Naive thymus-derived CD8-positive, alpha-beta T cell (primary cell): ENCODE results near the gene PDE10A. TPM values are rescaled to one million over a fixed set of nuclear protein-coding genes. Genes with fewer than 3 reads are reported as not detected.
"Not testable (repeated sequence)": the region's sequence is repeated elsewhere in the genome, so short reads cannot be mapped to it uniquely, and the experiment has no call there.

ENCODE experiments used
- ATAC-seq, 2 donors: fragments of 150-1000 bp; cut with Tn5 transposase in 1 of 2; sonication (Bioruptor Pico), chemical (Tn5 transposase) in 1 of 2; 1 replicate in 1 of 2; 2 replicates in 1 of 2; pipeline ENCODE4 v1.10.0; 2021; ENCODE audit warnings: mild to moderate bottlenecking in 2 of 2, moderate library complexity in 2 of 2
- POLR2A ChIA-PET: fragments of 350-600 bp; sonication (Branson Sonifier 250); formaldehyde crosslinking; loops from one replicate; lab custom pipeline; 2021; ENCODE audit warnings: antibody characterized with exemption; lab: Charles Lee
- DNase-seq, 10 donors: peaks; one replicate each; pipeline versions ENCODE4 v3.0.0 to v3.0.0-alpha.2; 2020 to 2022
- H3K27ac Mint-ChIP-seq, 10 donors: one replicate each; pipeline ENCODE4 v1.8.0; 2020 to 2022; ENCODE audit warnings: mild to moderate bottlenecking in 10 of 10, mixed read lengths in 10 of 10, moderate library complexity in 4 of 10, inconsistent platforms in 1 of 10
- H3K27me3 Mint-ChIP-seq, 5 donors: one replicate each; pipeline ENCODE4 v1.8.0; 2021 to 2022; ENCODE audit warnings: mixed read lengths in 5 of 5
- H3K36me3 Mint-ChIP-seq, 3 donors: one replicate each; pipeline ENCODE4 v1.8.0; 2020 to 2022; ENCODE audit warnings: mixed read lengths in 3 of 3, mild to moderate bottlenecking in 2 of 3, inconsistent platforms in 1 of 3
- H3K4me1 Mint-ChIP-seq, 4 donors: one replicate each; pipeline ENCODE4 v1.8.0; 2021 to 2022; ENCODE audit warnings: mixed read lengths in 4 of 4
- H3K4me3 Mint-ChIP-seq, 10 donors: one replicate each; pipeline ENCODE4 v1.8.0; 2020 to 2022; ENCODE audit warnings: mild to moderate bottlenecking in 10 of 10, mixed read lengths in 10 of 10, moderate library complexity in 6 of 10, inconsistent platforms in 1 of 10
- H3K9me3 Mint-ChIP-seq, 9 donors: one replicate each; pipeline ENCODE4 v1.8.0; 2020 to 2022; ENCODE audit warnings: mixed read lengths in 9 of 9, mild to moderate bottlenecking in 3 of 9, inconsistent platforms in 1 of 9, moderate library complexity in 1 of 9
- polyA plus RNA-seq, 3 donors: library from polyadenylated mRNA; unstranded; fragments of 300-500 nt; fragmentation: Illumina TruSeq; gene quantifications; one replicate each; pipeline ENCODE4 v1.2.3, GENCODE V29; 2021
- total RNA-seq, 8 experiments: library from RNA in 2 of 8; stranded (reverse) in 2 of 8; gene quantifications; one replicate each; pipeline ENCODE4 v1.2.3 and lab custom pipeline; 2021 to 2026

The PDE10A gene
- total and polyA plus RNA-seq, 5 experiments from 2014 or later: not detected

GRCh38 chr6:165484178-165484889 is 178.7 kb downstream of the PDE10A start:
- POLR2A ChIA-PET: no interaction called here
- Mint-ChIP-seq H3K4me3 (peak overlapping the region in 1 of 10 donors; percentile 71), H3K9me3 (peaks cover 0 to 2% (median 0%) of the 10 kb centered on the region in 9 donors), H3K27ac (peak overlapping the region in 1 of 10 donors; percentile 66), H3K27me3 (no peaks in the 10 kb centered on the region), H3K4me1 (no peaks in the 10 kb centered on the region), H3K36me3 (no peaks in the 10 kb centered on the region)
- DNase-seq: peak in 1 of 10 donors; percentile 2
- no peak for ATAC-seq

DNA sequence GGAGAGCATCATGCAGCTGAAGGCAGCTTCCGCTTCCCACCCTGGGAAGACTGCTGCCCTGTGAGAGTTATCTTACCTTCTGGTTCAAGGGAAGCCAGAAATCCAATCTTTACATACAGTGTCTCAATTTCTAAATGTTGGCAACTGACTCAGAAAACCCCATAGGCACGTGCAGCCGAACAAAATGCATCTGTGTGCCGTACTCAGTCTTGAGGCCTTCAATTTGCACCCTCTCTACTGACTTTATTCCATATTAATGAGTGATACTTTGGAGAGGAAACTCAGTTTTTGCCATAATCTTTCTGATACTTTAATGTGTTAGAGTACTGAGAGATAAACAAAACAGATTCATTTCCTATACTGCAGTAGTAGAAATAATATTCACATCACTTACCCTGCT is 181.1 kb downstream of the PDE10A start:
- Mint-ChIP-seq H3K4me3 (no peak overlapping the region), H3K27me3 (no peaks in the 10 kb centered on the region), H3K4me1 (no peaks in the 10 kb centered on the region), H3K36me3 (no peaks in the 10 kb centered on the region), H3K9me3 (peaks cover 0 to 2% (median 0%) of the 10 kb centered on the region in 9 donors), H3K27ac (no peak overlapping the region)
- POLR2A ChIA-PET: no interaction called here
- ATAC-seq (no peak), DNase-seq (no peak)

DNA sequence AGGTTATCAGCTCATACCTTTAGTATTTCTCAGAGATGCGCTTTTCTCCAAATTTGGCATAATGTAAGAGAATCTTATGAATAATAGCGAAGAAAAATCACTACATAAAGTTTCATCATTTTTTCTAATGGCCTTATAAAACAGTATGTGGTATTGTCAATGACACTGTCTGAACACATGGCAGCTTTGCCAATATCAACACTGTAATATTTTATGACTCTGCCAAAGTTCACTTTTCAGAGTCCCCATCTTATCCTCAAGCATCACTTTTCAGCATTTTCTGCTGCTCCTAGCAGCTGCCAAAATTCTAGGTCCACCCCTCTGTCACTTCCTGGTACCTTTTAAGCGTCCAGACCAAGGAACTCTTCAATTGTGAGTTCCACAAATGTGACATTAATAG is 182.1 kb downstream of the PDE10A start:
- no peak for ATAC-seq
- H3K4me1 Mint-ChIP-seq: no peaks in the 10 kb centered on the region
- H3K4me3 Mint-ChIP-seq: no peak overlapping the region
- DNase-seq: no peak
- H3K27ac Mint-ChIP-seq: no peak overlapping the region
- H3K27me3 Mint-ChIP-seq: no peaks in the 10 kb centered on the region
- no peaks in the 10 kb centered on the region for H3K36me3 Mint-ChIP-seq
- H3K9me3 Mint-ChIP-seq: peaks cover 0 to 2% (median 0%) of the 10 kb centered on the region in 9 donors
- POLR2A ChIA-PET: no interaction called here

DNA sequence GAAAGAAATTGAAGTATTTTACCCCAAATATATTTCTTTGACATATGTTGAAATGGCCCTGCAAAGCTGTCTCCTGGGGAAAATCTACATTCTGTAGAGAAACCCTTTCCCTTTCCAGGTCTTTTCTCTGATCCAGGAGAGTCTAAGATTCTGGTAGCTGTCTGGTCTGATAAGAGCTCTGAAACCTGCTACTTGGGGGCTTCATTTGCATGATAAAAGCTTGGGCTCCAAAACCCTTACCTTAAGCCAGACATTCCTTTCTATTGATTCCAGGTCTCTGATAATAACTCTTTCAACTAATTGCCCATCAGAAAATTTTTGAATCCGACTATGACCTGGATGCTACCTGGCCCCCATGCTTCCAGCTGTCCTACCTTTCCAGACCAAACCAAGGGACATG is 184.5 kb downstream of the PDE10A start:
- Mint-ChIP-seq H3K36me3 (no peaks in the 10 kb centered on the region), H3K27ac (no peak overlapping the region), H3K27me3 (no peaks in the 10 kb centered on the region), H3K4me1 (no peaks in the 10 kb centered on the region), H3K4me3 (no peak overlapping the region), H3K9me3 (peaks cover 0 to 2% (median 0%) of the 10 kb centered on the region in 9 donors)
- no peak for DNase-seq
- ATAC-seq: no peak
- POLR2A ChIA-PET: no interaction called here

- peaks cover 2 to 26% (median 10%) of the 10 kb centered on the region in 9 donors for H3K9me3 Mint-ChIP-seq
- no peak for ATAC-seq
Observed at GRCh38 chr6:165469483-165469882, 193.6 kb downstream of the PDE10A start.

DNA sequence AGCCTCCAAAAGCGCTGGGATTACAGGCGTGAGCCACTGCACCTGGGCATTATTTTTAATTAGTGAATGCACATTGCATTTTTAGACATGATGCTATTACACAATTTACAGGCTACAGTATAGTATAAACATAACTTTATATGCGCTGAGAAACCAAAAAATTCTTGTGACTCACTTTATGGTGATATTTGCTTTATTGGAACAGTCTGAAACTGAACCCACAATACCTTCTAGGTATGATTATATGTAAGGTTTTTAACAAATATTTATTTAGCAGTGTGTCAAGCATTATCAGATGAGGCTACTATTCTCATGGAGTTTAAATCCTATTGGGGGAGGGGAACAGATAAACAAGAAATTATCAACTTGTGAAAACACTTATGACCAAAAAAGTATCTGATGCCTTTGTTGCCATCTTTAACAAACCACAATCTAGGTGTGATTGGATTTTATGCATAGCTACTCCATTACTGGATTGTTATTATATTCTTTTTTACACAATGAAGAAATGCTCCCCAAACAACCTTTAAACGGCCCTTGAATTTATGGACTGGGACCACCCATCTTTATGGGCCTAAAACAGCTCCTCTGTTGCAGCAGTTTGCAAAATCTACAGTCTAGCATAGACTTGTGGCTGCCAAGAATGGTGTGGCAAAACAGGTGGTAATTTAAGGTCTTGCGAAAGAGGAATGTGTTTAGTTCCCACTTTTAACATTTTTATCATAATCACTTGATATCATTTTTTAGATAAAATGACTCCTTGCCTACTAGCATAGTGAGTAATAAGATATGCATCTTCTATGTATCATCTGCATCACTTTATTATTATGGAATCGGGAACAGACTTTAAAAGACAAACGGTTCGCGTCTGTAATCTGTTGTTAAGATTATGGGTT is 194.5 kb downstream of the PDE10A start:
- Mint-ChIP-seq H3K4me3 (no peak overlapping the region), H3K9me3 (peaks cover 2 to 34% (median 15%) of the 10 kb centered on the region in 9 donors), H3K36me3 (peaks cover 0 to 15% (median 0%) of the 10 kb centered on the region in 3 donors), H3K27me3 (peaks cover 0 to 3% (median 0%) of the 10 kb centered on the region in 5 donors), H3K4me1 (no peaks in the 10 kb centered on the region), H3K27ac (no peak overlapping the region)
- ATAC-seq: no peak
- POLR2A ChIA-PET: no interaction called here
- no peak for DNase-seq

More at GRCh38 chr6:165469483-165469882, 193.6 kb downstream of the PDE10A start:
- Mint-ChIP-seq H3K4me1 (no peaks in the 10 kb centered on the region), H3K4me3 (no peak overlapping the region), H3K27ac (no peak overlapping the region), H3K27me3 (peaks cover 0 to 3% (median 0%) of the 10 kb centered on the region in 5 donors), H3K36me3 (peaks cover 0 to 7% (median 0%) of the 10 kb centered on the region in 3 donors)
- no peak for DNase-seq
- POLR2A ChIA-PET: no interaction called here

DNA sequence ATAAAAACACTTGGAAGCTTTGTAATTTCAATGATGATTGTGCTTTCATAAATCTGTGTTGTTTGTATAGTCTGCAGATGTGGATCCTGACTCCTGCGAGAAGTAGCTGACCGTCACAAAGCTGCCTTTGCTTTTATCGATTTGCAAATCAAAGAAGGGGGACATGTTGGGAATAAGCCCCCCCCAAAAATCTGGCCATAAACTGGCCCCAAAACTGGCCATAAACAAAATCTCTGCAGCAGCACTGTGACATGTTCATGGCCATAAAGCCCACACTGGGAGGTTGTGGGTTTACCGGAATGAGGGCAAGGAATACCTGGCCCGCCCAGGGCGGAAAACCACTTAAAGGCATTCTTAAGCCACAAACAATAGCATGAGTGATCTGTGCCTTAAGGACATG is 199.5 kb downstream of the PDE10A start:
- H3K4me3 Mint-ChIP-seq, DNase-seq, H3K27ac Mint-ChIP-seq, H3K4me1 Mint-ChIP-seq, ATAC-seq, POLR2A ChIA-PET: not testable (repeated sequence)
- H3K27me3 Mint-ChIP-seq: peaks cover 0 to 18% (median 2%) of the 10 kb centered on the region in 5 donors
- H3K9me3 Mint-ChIP-seq: peaks cover 7 to 64% (median 30%) of the 10 kb centered on the region in 9 donors
- peaks cover 0 to 15% (median 0%) of the 10 kb centered on the region in 3 donors for H3K36me3 Mint-ChIP-seq

- DNase-seq, ATAC-seq, POLR2A ChIA-PET, H3K4me1 Mint-ChIP-seq, H3K27ac Mint-ChIP-seq, H3K4me3 Mint-ChIP-seq: not testable (repeated sequence)
- Mint-ChIP-seq H3K36me3 (peaks cover 0 to 11% (median 0%) of the 10 kb centered on the region in 3 donors), H3K27me3 (peaks cover 0 to 18% (median 3%) of the 10 kb centered on the region in 5 donors), H3K9me3 (peaks cover 0 to 42% (median 19%) of the 10 kb centered on the region in 9 donors)
Observed at GRCh38 chr6:165459605-165460301, 203.3 kb downstream of the PDE10A start.

DNA sequence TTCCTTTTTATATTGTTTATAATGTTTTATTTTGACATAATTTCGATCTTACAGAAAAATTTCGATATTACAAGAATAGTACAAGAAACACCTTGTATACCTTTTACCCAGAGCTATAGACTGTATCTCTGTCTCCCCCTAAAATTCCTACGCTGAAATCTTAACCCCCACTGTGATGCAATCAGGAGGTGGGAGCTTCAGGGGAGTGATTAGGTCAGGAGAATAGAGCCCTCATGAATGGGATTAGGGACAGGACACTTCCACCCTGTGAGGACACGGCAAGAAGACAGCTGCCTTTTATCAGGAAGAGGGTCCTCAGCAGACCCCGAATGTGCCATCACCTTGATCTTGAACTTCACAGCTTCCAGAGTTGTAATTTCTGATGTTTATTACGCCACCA is 204.9 kb downstream of the PDE10A start:
- Mint-ChIP-seq H3K36me3 (no peaks in the 10 kb centered on the region), H3K4me3 (no peak overlapping the region), H3K27me3 (peaks cover 0 to 18% (median 3%) of the 10 kb centered on the region in 5 donors), H3K27ac (no peak overlapping the region), H3K9me3 (peaks cover 0 to 29% (median 11%) of the 10 kb centered on the region in 9 donors), H3K4me1 (no peaks in the 10 kb centered on the region)
- DNase-seq (no peak), ATAC-seq (no peak)
- POLR2A ChIA-PET: no interaction called here

GRCh38 chr6:165456286-165456685 is 206.8 kb downstream of the PDE10A start:
- DNase-seq (no peak), ATAC-seq (no peak)
- Mint-ChIP-seq H3K9me3 (peaks cover 0 to 20% (median 0%) of the 10 kb centered on the region in 9 donors), H3K4me3 (no peak overlapping the region), H3K36me3 (no peaks in the 10 kb centered on the region), H3K27me3 (peaks cover 0 to 18% (median 3%) of the 10 kb centered on the region in 5 donors), H3K27ac (no peak overlapping the region), H3K4me1 (no peaks in the 10 kb centered on the region)
- POLR2A ChIA-PET: no interaction called here

- Mint-ChIP-seq H3K4me1 (no peaks in the 10 kb centered on the region), H3K4me3 (no peak overlapping the region), H3K27me3 (peaks cover 0 to 18% (median 3%) of the 10 kb centered on the region in 5 donors), H3K36me3 (no peaks in the 10 kb centered on the region), H3K27ac (no peak overlapping the region), H3K9me3 (peaks cover 0 to 18% (median 0%) of the 10 kb centered on the region in 9 donors)
- DNase-seq (no peak), ATAC-seq (no peak)
- POLR2A ChIA-PET: no interaction called here
Observed at GRCh38 chr6:165455488-165455887, 207.6 kb downstream of the PDE10A start.

DNA sequence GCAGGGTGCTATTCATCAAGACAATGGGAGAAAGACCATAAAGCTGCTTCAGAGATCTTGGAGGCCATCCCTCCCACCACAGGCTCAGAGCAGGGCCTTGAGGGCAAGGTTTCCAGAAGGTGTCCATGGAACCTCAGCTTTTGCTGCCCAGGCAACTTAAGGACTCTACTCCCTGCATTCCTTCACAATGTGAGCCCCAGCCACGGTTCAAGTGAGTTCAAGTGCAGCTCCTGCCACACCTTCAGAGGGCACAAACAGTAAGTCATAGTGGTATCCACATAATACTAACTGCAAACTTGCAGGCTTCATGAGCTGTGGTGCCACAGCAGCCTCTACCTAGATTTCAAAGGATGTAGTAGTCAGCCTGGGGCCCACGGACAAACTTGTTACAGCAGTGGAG is 209.6 kb downstream of the PDE10A start:
- Mint-ChIP-seq H3K36me3 (no peaks in the 10 kb centered on the region), H3K27ac (no peak overlapping the region), H3K4me1 (no peaks in the 10 kb centered on the region), H3K4me3 (no peak overlapping the region), H3K9me3 (peaks cover 0 to 4% (median 0%) of the 10 kb centered on the region in 9 donors), H3K27me3 (peaks cover 0 to 2% (median 0%) of the 10 kb centered on the region in 5 donors)
- POLR2A ChIA-PET: no interaction called here
- DNase-seq (no peak), ATAC-seq (no peak)
